BLaER1 treated with 17β-estradiol and CSF1 and Interleukin-3, amounts not matched to agents 10 nM and 100 nM (cell line): ENCODE measurements around the gene TXLNA.
A peak's percentile ranks its signal among the peaks of the same experiment; 100 is the strongest.

Experiments
- H3K27ac ChIP-seq, 11 experiments: shearing (Covaris generic); formaldehyde crosslinking; 2 replicates each; pipeline ENCODE4 v1.8.1; 2022
- H3K27me3 ChIP-seq, 11 experiments: shearing (Covaris generic); formaldehyde crosslinking; 2 replicates each; pipeline ENCODE4 v1.8.1; 2022
- H3K36me3 ChIP-seq, 11 experiments: shearing (Covaris generic); formaldehyde crosslinking; 2 replicates each; pipeline ENCODE4 v1.8.1; 2022
- H3K4me1 ChIP-seq, 10 experiments: shearing (Covaris generic); formaldehyde crosslinking; 2 replicates each; pipeline ENCODE4 v1.8.1; 2022
- H3K4me2 ChIP-seq, 11 experiments: shearing (Covaris generic); formaldehyde crosslinking; 2 replicates each; pipeline ENCODE4 v1.8.1; 2022
- H3K4me3 ChIP-seq, 10 experiments: shearing (Covaris generic); formaldehyde crosslinking; 2 replicates each; pipeline ENCODE4 v1.8.1; 2022
- H3K9ac ChIP-seq, 11 experiments: shearing (Covaris generic); formaldehyde crosslinking; 2 replicates each; pipeline ENCODE4 v1.8.1; 2022
- H3K9me3 ChIP-seq, 11 experiments: shearing (Covaris generic); formaldehyde crosslinking; replicated peaks in 1 of 11; 2 replicates each; pipeline ENCODE4 v1.8.1; 2022
- H4K20me1 ChIP-seq, 11 experiments: shearing (Covaris generic); formaldehyde crosslinking; 2 replicates each; pipeline ENCODE4 v1.8.1; 2022
- Cebpa-rat ChIP-seq, 11 experiments: shearing (Covaris generic); IDR thresholded peaks; 2 replicates each; pipeline ENCODE4 v1.8.1; 2022

The TXLNA gene

DNA sequence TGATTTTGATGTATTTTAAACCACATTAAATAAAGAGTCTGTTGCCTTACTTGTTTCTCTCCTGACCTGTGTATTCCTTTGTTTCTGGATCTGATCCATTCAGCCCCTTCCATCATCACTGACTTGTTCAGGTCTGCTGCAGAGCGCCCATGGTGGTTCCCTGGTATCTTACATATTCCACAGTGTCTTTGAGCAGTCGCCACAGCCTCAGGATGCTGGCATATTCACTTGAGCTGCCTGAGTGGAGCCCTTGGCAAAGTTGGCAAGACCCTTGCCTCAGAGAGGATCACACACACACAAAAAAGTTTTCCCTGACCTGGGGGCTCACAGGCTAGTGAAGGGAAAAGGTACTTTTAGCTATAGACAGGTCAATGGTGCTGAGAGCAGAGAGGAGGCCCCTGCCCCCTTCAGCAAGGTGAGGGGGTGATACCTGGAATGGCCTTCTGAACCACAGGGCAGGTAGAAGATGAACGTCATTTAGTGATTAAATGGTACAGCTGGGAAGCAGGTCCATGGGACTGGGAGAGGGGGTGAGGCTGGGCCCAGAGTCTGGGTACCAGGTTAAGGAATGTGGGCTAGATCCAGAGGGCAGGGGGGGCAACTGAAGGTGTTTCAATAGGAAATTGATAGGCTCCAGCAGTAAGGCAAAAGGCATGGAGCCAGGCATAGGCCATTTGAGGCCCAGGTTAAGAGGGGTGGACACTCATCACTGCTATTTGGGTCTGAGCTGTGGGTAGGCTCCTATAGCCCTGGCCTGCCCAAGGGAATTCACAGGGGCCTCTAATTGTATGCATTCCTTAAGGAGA lies 19.0 kb downstream of the TXLNA start:
- Histone ChIP-seq H3K9ac (peak overlapping the region in 1 of 11 experiments; percentile 12; a peak in 1 of 22 replicates), H3K9me3 (no peaks in the 10 kb centered on the region), H4K20me1 (peaks cover 13 to 67% (median 56%) of the 10 kb centered on the region in 11 experiments; a peak in 21 of 22 replicates), H3K4me1 (peaks cover 22 to 70% (median 60%) of the 10 kb centered on the region in 10 experiments), H3K36me3 (peaks cover 48 to 56% (median 53%) of the 10 kb centered on the region in 11 experiments), H3K27me3 (no peaks in the 10 kb centered on the region), H3K4me3 (no peak overlapping the region), H3K27ac (no peak overlapping the region), H3K4me2 (peak overlapping the region in 7 of 11 experiments; percentile 4 to 96 (median 92); a peak in 3 of 22 replicates)
- TF ChIP-seq Cebpa-rat (IDR thresholded peaks at IDR 0.05) = no peak

DNA sequence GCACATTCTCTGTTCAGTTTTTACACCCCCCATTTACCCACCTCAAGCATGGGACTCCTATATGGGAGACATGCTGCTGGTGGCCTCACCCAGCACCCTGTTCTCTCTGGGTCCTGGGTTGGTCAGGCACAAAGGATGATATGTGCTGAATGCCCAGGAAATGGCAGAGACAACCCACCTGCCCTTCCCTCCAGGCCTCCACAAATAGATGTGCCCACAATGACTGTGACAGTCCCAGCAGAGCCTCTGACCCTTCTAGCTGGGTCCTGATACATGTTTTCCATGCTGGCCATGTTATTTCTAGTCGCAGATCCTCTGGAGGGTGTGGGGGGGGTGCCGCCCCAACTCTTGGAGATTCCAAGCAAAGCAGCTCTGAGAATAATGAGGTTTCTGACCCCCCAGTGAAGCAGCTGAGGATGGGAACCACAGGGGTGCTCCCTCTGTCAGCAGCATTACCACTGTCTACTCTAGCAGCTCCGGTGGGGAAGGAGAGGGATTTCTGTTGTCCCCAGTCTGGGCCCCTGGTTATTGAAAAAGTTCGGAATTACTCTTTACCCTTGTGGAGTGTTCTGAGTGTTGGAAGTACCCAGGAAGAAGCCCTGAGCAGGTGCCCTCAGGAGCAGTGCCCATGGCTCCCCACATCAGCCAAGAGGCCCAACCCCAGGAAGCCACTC lies 19.7 kb downstream of the TXLNA start:
- Histone ChIP-seq H3K4me2 (peak overlapping the region; percentile 91 to 98 (median 95)), H3K9ac (peak overlapping the region in 5 of 11 experiments; percentile 70 to 79 (median 78); a peak in 5 of 22 replicates), H3K36me3 (peaks cover 41 to 53% (median 45%) of the 10 kb centered on the region in 11 experiments), H3K4me1 (peaks cover 22 to 68% (median 60%) of the 10 kb centered on the region in 10 experiments), H3K27ac (peak overlapping the region in 5 of 11 experiments; percentile 63 to 73 (median 68); a peak in 4 of 22 replicates), H3K27me3 (no peaks in the 10 kb centered on the region), H3K9me3 (no peaks in the 10 kb centered on the region), H4K20me1 (peaks cover 13 to 59% (median 49%) of the 10 kb centered on the region in 11 experiments; a peak in 21 of 22 replicates), H3K4me3 (no peak overlapping the region)
- no peak for TF ChIP-seq Cebpa-rat (IDR thresholded peaks at IDR 0.05)

DNA sequence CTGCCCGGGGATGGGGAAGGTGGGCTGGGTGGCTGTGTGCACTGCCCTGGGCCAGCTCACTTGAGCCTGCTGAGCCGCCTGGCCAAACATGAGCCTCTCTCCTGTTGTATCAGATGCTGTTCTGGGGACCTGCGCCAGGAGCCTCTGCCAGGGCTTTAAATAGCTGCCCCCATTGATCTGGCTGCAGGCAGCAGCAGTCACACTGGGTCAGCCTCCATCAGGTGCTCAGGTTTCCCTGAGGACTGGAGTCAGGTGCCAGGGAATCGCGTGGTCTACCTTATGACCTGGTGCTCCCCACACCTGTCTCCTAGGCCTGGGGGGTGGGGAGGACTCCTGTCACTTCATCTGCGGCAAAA lies 20.2 kb downstream of the TXLNA start:
- no peak for TF ChIP-seq Cebpa-rat (IDR thresholded peaks at IDR 0.05)
- Histone ChIP-seq H3K4me2 (peak overlapping the region; percentile 91 to 98 (median 95)), H3K9ac (peak overlapping the region in 9 of 11 experiments; percentile 63 to 79 (median 75); a peak in 12 of 22 replicates), H3K27me3 (no peaks in the 10 kb centered on the region), H3K36me3 (peaks cover 36 to 51% (median 40%) of the 10 kb centered on the region in 11 experiments), H4K20me1 (peaks cover 8 to 54% (median 44%) of the 10 kb centered on the region in 11 experiments; a peak in 21 of 22 replicates), H3K27ac (peak overlapping the region in 6 of 11 experiments; percentile 63 to 73 (median 69); a peak in 9 of 22 replicates), H3K9me3 (no peaks in the 10 kb centered on the region), H3K4me3 (peak overlapping the region in 6 of 10 experiments; percentile 61 to 73 (median 70); a peak in 9 of 20 replicates), H3K4me1 (peaks cover 22 to 64% (median 58%) of the 10 kb centered on the region in 10 experiments)

- Histone ChIP-seq H3K36me3 (peaks cover 28 to 44% (median 33%) of the 10 kb centered on the region in 11 experiments), H4K20me1 (peaks cover 1 to 47% (median 36%) of the 10 kb centered on the region in 11 experiments; a peak in 21 of 22 replicates), H3K4me2 (peak within 1 kb of the TSS; percentile 91 to 98 (median 95)), H3K9me3 (no peaks in the 10 kb centered on the region), H3K4me3 (peak within 1 kb of the TSS; percentile 54 to 73 (median 70)), H3K4me1 (peaks cover 27 to 63% (median 56%) of the 10 kb centered on the region in 10 experiments), H3K27ac (peak within 1 kb of the TSS in 10 of 11 experiments; percentile 53 to 73 (median 67); a peak in 20 of 22 replicates), H3K27me3 (no peaks in the 10 kb centered on the region), H3K9ac (peak within 1 kb of the TSS; percentile 52 to 79 (median 75); a peak in 21 of 22 replicates)
- TF ChIP-seq Cebpa-rat (IDR thresholded peaks at IDR 0.05) = no peak
These were observed 20.9 kb downstream of the TXLNA start, which contains the start of gene CCDC28B for GRCh38 chr1:32200226-32201010. CCDC28B (plus strand) TSS chr1:32200595; CDS start chr1:32201936, 1,341 bp downstream.

DNA sequence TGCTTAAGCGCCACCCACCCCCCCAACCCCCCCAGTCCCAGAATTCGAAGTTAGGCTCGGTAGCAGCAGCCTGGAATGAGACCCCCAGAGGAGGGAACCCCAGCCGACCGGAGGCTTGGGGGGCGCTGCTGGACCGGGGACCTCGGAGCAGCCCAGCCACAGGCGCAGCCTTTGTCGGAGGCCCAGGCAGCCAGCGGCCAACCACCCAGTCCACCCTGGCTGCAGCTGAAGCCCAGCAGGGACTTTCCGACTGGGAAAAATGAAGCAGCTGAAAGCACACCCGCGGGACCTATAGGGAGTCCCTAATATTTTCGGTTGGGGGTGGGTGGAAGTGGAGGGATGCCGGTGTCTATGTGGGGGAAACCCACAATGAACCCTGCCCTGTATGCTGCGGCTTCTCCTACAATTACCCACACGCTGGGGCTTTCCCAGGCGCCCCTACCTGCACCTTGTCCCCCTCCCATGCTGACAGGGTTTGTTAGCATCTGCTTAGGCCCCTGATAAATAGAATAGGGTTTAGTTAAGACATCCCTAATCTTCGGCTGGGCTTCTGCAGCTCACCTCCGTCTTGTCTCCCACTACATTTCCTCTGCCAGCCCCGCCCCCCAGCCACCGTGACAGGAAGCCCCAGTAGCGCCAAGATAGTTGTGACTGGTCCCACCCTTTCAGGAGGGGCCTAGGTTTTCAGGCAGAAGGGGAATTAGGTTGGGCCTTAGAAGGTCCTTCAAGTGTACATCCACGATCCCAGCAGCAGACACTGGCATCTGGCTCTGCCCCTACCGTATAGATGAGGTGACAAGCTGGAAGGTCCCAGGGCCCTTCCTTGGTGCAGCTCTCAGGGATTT lies 21.8 kb downstream of the TXLNA start:
- Histone ChIP-seq H3K9me3 (no peaks in the 10 kb centered on the region), H3K36me3 (peaks cover 20 to 36% (median 25%) of the 10 kb centered on the region in 11 experiments), H3K4me3 (peak overlapping the region; percentile 54 to 73 (median 70)), H3K27ac (peak overlapping the region in 9 of 11 experiments; percentile 58 to 73 (median 68); a peak in 18 of 22 replicates), H3K9ac (peak overlapping the region; percentile 20 to 79 (median 75); a peak in 19 of 22 replicates), H3K27me3 (no peaks in the 10 kb centered on the region), H4K20me1 (peaks cover 0 to 39% (median 28%) of the 10 kb centered on the region in 11 experiments; a peak in 20 of 22 replicates), H3K4me1 (peaks cover 33 to 62% (median 54%) of the 10 kb centered on the region in 10 experiments), H3K4me2 (peak overlapping the region; percentile 91 to 98 (median 95))
- no peak for TF ChIP-seq Cebpa-rat (IDR thresholded peaks at IDR 0.05)

DNA sequence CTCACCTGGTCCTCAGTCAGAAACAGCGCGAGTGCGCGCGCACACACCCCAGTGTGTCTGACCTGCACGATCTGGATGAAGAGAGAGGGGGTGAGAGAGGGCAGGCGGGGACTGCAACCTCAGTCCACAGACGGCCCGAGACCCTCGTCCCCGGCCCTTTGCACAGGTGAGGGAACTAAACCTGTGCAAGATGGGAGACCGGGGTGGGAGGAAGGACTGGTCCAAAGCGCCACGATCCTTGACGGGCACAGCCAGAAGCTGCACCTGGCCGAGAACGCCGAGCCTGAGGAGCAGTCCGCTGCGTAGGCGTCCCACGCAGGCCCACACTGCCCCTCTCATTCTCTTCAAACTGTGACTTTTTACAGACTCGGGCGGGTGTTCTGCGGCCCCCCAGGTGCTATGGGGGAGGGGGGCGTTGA lies 25.5 kb downstream of the TXLNA start:
- no peak for TF ChIP-seq Cebpa-rat (IDR thresholded peaks at IDR 0.05)
- H3K9ac ChIP-seq = peak overlapping the region; percentile 79 to 92 (median 85); a peak in 21 of 22 replicates
- H3K27ac ChIP-seq = peak overlapping the region in 10 of 11 experiments; percentile 64 to 81 (median 75); a peak in 9 of 22 replicates
- H3K4me2 ChIP-seq = peak overlapping the region; percentile 90 to 100 (median 99)
- peaks cover 0 to 21% (median 7%) of the 10 kb centered on the region in 11 experiments; a peak in 7 of 22 replicates for H3K36me3 ChIP-seq
- H3K27me3 ChIP-seq = no peaks in the 10 kb centered on the region
- H3K4me3 ChIP-seq = peak overlapping the region; percentile 66 to 88 (median 78)
- H4K20me1 ChIP-seq = peaks cover 0 to 2% (median 0%) of the 10 kb centered on the region in 11 experiments; a peak in 6 of 22 replicates
- H3K4me1 ChIP-seq = peaks cover 45 to 73% (median 60%) of the 10 kb centered on the region in 10 experiments
- no peaks in the 10 kb centered on the region for H3K9me3 ChIP-seq
